BLaER1 treated with 17β-estradiol and CSF1 and Interleukin-3, amounts not matched to agents 10 nM and 100 nM (cell line): Measurements from ENCODE around the gene SLC22A6.

Experiments used
- H3K27ac ChIP-seq, 11 experiments: shearing (Covaris generic); formaldehyde crosslinking; 2 replicates each; pipeline ENCODE4 v1.8.1; 2022
- H3K27me3 ChIP-seq, 11 experiments: shearing (Covaris generic); formaldehyde crosslinking; 2 replicates each; pipeline ENCODE4 v1.8.1; 2022
- H3K36me3 ChIP-seq, 11 experiments: shearing (Covaris generic); formaldehyde crosslinking; 2 replicates each; pipeline ENCODE4 v1.8.1; 2022
- H3K4me1 ChIP-seq, 10 experiments: shearing (Covaris generic); formaldehyde crosslinking; 2 replicates each; pipeline ENCODE4 v1.8.1; 2022
- H3K4me2 ChIP-seq, 11 experiments: shearing (Covaris generic); formaldehyde crosslinking; 2 replicates each; pipeline ENCODE4 v1.8.1; 2022
- H3K4me3 ChIP-seq, 10 experiments: shearing (Covaris generic); formaldehyde crosslinking; 2 replicates each; pipeline ENCODE4 v1.8.1; 2022
- H3K9ac ChIP-seq, 11 experiments: shearing (Covaris generic); formaldehyde crosslinking; 2 replicates each; pipeline ENCODE4 v1.8.1; 2022
- H3K9me3 ChIP-seq, 11 experiments: shearing (Covaris generic); formaldehyde crosslinking; replicated peaks in 1 of 11; 2 replicates each; pipeline ENCODE4 v1.8.1; 2022
- H4K20me1 ChIP-seq, 11 experiments: shearing (Covaris generic); formaldehyde crosslinking; 2 replicates each; pipeline ENCODE4 v1.8.1; 2022
- Cebpa-rat ChIP-seq, 11 experiments: shearing (Covaris generic); IDR thresholded peaks; 2 replicates each; pipeline ENCODE4 v1.8.1; 2022

Gene SLC22A6

GRCh38 chr11:62984451-62984991 is at the start of gene SLC22A6:
TSS of gene SLC22A6 (minus strand) at chr11:62984967. CDS start at chr11:62984690, 277 bp downstream.
- Histone ChIP-seq H3K4me2 (no peak within 1 kb of the TSS), H3K4me1 (peaks cover 0 to 18% (median 14%) of the 10 kb centered on the region in 10 experiments; a peak in 12 of 20 replicates), H3K9me3 (no peaks in the 10 kb centered on the region), H4K20me1 (no peaks in the 10 kb centered on the region; a peak in 1 of 22 replicates), H3K4me3 (no peak within 1 kb of the TSS), H3K9ac (no peak within 1 kb of the TSS), H3K27me3 (no peaks in the 10 kb centered on the region), H3K27ac (no peak within 1 kb of the TSS), H3K36me3 (no peaks in the 10 kb centered on the region)
- TF ChIP-seq Cebpa-rat (IDR thresholded peaks at IDR 0.05): no peak

GRCh38 chr11:63032457-63032856 is 47.7 kb upstream of the SLC22A6 start:
- H4K20me1 ChIP-seq: no peaks in the 10 kb centered on the region
- H3K36me3 ChIP-seq: no peaks in the 10 kb centered on the region
- no peak overlapping the region for H3K4me3 ChIP-seq
- peaks cover 0 to 4% (median 0%) of the 10 kb centered on the region in 11 experiments; a peak in 1 of 22 replicates for H3K9me3 ChIP-seq
- no peak overlapping the region for H3K4me2 ChIP-seq
- H3K27ac ChIP-seq: no peak overlapping the region
- no peaks in the 10 kb centered on the region for H3K4me1 ChIP-seq
- H3K27me3 ChIP-seq: no peaks in the 10 kb centered on the region
- H3K9ac ChIP-seq: no peak overlapping the region
- no peak for TF ChIP-seq Cebpa-rat (IDR thresholded peaks at IDR 0.05)

- Histone ChIP-seq H4K20me1 (peaks cover 0 to 5% (median 0%) of the 10 kb centered on the region in 11 experiments; a peak in 1 of 22 replicates), H3K9ac (0 out of 22 replicates have a peak overlapping the region, but pooled peaks of 1 of the 11 experiments have one; percentile 16), H3K4me3 (no peak overlapping the region), H3K36me3 (no peaks in the 10 kb centered on the region), H3K27me3 (no peaks in the 10 kb centered on the region), H3K4me2 (peak overlapping the region in 10 of 11 experiments; percentile 17 to 75 (median 42); a peak in 12 of 22 replicates), H3K4me1 (peaks cover 0 to 10% (median 6%) of the 10 kb centered on the region in 10 experiments; a peak in 12 of 20 replicates), H3K9me3 (peaks cover 0 to 4% (median 0%) of the 10 kb centered on the region in 11 experiments; a peak in 1 of 22 replicates), H3K27ac (no peak overlapping the region)
- no peak for TF ChIP-seq Cebpa-rat (IDR thresholded peaks at IDR 0.05)
These were observed 39.3 kb upstream of the SLC22A6 start for GRCh38 chr11:63023841-63024648.

GRCh38 chr11:63023222-63023814 is 38.6 kb upstream of the SLC22A6 start:
- H3K27ac ChIP-seq: no peak overlapping the region
- H4K20me1 ChIP-seq: peaks cover 0 to 5% (median 0%) of the 10 kb centered on the region in 11 experiments; a peak in 1 of 22 replicates
- no peaks in the 10 kb centered on the region for H3K36me3 ChIP-seq
- H3K27me3 ChIP-seq: no peaks in the 10 kb centered on the region
- TF ChIP-seq Cebpa-rat (IDR thresholded peaks at IDR 0.05): no peak
- H3K4me1 ChIP-seq: peaks cover 0 to 10% (median 6%) of the 10 kb centered on the region in 10 experiments; a peak in 12 of 20 replicates
- 0 out of 22 replicates have a peak overlapping the region, but pooled peaks of 1 of the 11 experiments have one; percentile 16 for H3K9ac ChIP-seq
- peak overlapping the region in 10 of 11 experiments; percentile 17 to 75 (median 42); a peak in 11 of 22 replicates for H3K4me2 ChIP-seq
- H3K9me3 ChIP-seq: no peaks in the 10 kb centered on the region
- no peak overlapping the region for H3K4me3 ChIP-seq

GRCh38 chr11:63022441-63022840 is 37.7 kb upstream of the SLC22A6 start:
- no peaks in the 10 kb centered on the region for H3K36me3 ChIP-seq
- no peaks in the 10 kb centered on the region for H3K9me3 ChIP-seq
- H3K4me1 ChIP-seq: peaks cover 0 to 10% (median 6%) of the 10 kb centered on the region in 10 experiments; a peak in 12 of 20 replicates
- H3K27me3 ChIP-seq: no peaks in the 10 kb centered on the region
- H3K9ac ChIP-seq: no peak overlapping the region
- H4K20me1 ChIP-seq: peaks cover 0 to 5% (median 0%) of the 10 kb centered on the region in 11 experiments; a peak in 1 of 22 replicates
- TF ChIP-seq Cebpa-rat (IDR thresholded peaks at IDR 0.05): no peak
- H3K4me2 ChIP-seq: no peak overlapping the region
- H3K4me3 ChIP-seq: no peak overlapping the region
- H3K27ac ChIP-seq: no peak overlapping the region

GRCh38 chr11:63020671-63021291 is 36.0 kb upstream of the SLC22A6 start:
- H3K9me3 ChIP-seq: no peaks in the 10 kb centered on the region
- H3K9ac ChIP-seq: no peak overlapping the region
- H4K20me1 ChIP-seq: peaks cover 0 to 5% (median 0%) of the 10 kb centered on the region in 11 experiments; a peak in 1 of 22 replicates
- no peak overlapping the region for H3K4me2 ChIP-seq
- no peak for TF ChIP-seq Cebpa-rat (IDR thresholded peaks at IDR 0.05)
- H3K27ac ChIP-seq: no peak overlapping the region
- H3K4me1 ChIP-seq: peaks cover 0 to 10% (median 6%) of the 10 kb centered on the region in 10 experiments; a peak in 12 of 20 replicates
- H3K27me3 ChIP-seq: no peaks in the 10 kb centered on the region
- no peaks in the 10 kb centered on the region for H3K36me3 ChIP-seq
- no peak overlapping the region for H3K4me3 ChIP-seq

GRCh38 chr11:63019506-63019905 is 34.7 kb upstream of the SLC22A6 start:
- H3K9ac ChIP-seq: no peak overlapping the region
- no peak for TF ChIP-seq Cebpa-rat (IDR thresholded peaks at IDR 0.05)
- no peak overlapping the region for H3K4me3 ChIP-seq
- no peak overlapping the region for H3K4me2 ChIP-seq
- H3K36me3 ChIP-seq: no peaks in the 10 kb centered on the region
- H3K9me3 ChIP-seq: no peaks in the 10 kb centered on the region
- H4K20me1 ChIP-seq: peaks cover 0 to 5% (median 0%) of the 10 kb centered on the region in 11 experiments; a peak in 1 of 22 replicates
- H3K27me3 ChIP-seq: no peaks in the 10 kb centered on the region
- H3K27ac ChIP-seq: no peak overlapping the region
- H3K4me1 ChIP-seq: peaks cover 0 to 10% (median 6%) of the 10 kb centered on the region in 10 experiments; a peak in 12 of 20 replicates

GRCh38 chr11:63017306-63017974 is 32.7 kb upstream of the SLC22A6 start:
- Histone ChIP-seq H3K27me3 (no peaks in the 10 kb centered on the region), H3K27ac (no peak overlapping the region), H3K9ac (no peak overlapping the region), H3K4me2 (no peak overlapping the region), H3K4me3 (no peak overlapping the region), H3K36me3 (no peaks in the 10 kb centered on the region), H3K9me3 (no peaks in the 10 kb centered on the region), H4K20me1 (0 out of 22 replicates have a peak, but pooled peaks cover 0 to 4% (median 0%) of the 10 kb centered on the region in 11 experiments), H3K4me1 (no peaks in the 10 kb centered on the region)
- no peak for TF ChIP-seq Cebpa-rat (IDR thresholded peaks at IDR 0.05)
